Neuronal stem cell (in vitro differentiated cells): Measurements from ENCODE around the gene PPP6R3.

Source experiments
- DNase-seq: peaks from one replicate; pipeline ENCODE4 v3.0.0-alpha.2; 2013; ENCODE audit warnings: low spot score
- H2AFZ ChIP-seq: one replicate; pipeline ENCODE4 v1.6.1; 2013; ENCODE audit warnings: mild to moderate bottlenecking, low read length, inconsistent platforms
- H2AK5ac ChIP-seq: 2 replicates; pipeline ENCODE4 v1.6.1; 2013; ENCODE audit warnings: low read depth, mild to moderate bottlenecking, inconsistent platforms, low read length, moderate library complexity, mixed read lengths
- H2BK120ac ChIP-seq: 2 replicates; pipeline ENCODE4 v1.6.1; 2013; ENCODE audit warnings: low read depth, mild to moderate bottlenecking, inconsistent platforms, low read length, moderate library complexity, mixed read lengths
- H2BK12ac ChIP-seq: one replicate; pipeline ENCODE4 v1.6.1; 2013; ENCODE audit warnings: low read length, inconsistent platforms
- H2BK15ac ChIP-seq: 2 replicates; pipeline ENCODE4 v1.6.1; 2013; ENCODE audit warnings: mild to moderate bottlenecking, low read length, inconsistent platforms, mixed read lengths
- H2BK5ac ChIP-seq: one replicate; pipeline ENCODE4 v1.6.1; 2013; ENCODE audit warnings: inconsistent platforms, mild to moderate bottlenecking, low read length, moderate library complexity
- H3K14ac ChIP-seq: one replicate; pipeline ENCODE4 v1.6.1; 2013; ENCODE audit warnings: low read length, inconsistent platforms
- H3K18ac ChIP-seq: 2 replicates; pipeline ENCODE4 v1.6.1; 2013; ENCODE audit warnings: low read length, inconsistent platforms
- H3K23ac ChIP-seq: 2 replicates; pipeline ENCODE4 v1.6.1; 2013; ENCODE audit warnings: low read depth, mild to moderate bottlenecking, mixed read lengths, low read length, inconsistent platforms; ENCODE audit not compliant: poor library complexity
- H3K27ac ChIP-seq: replicated peaks from 3 replicates; pipeline ENCODE4 v1.5.1; 2013; ENCODE audit warnings: low read length, inconsistent platforms
- H3K27me3 ChIP-seq, 3 experiments: 2 replicates each; pipeline ENCODE4 v1.6.1; 2013; ENCODE audit warnings: low read length in 3 of 3, mild to moderate bottlenecking in 2 of 3, inconsistent platforms in 1 of 3, low read depth in 1 of 3, mixed read lengths in 1 of 3, moderate library complexity in 1 of 3; ENCODE audit not compliant: control insufficient read depth in 3 of 3, insufficient read depth in 3 of 3
- H3K36me3 ChIP-seq, 2 donors: replicated peaks in 1 of 2; 2 replicates each; pipeline ENCODE4 v1.6.1; 2013; ENCODE audit warnings: low read length in 2 of 2; ENCODE audit not compliant: control insufficient read depth in 2 of 2, insufficient read depth in 2 of 2
- H3K4ac ChIP-seq: 2 replicates; pipeline ENCODE4 v1.6.1; 2013; ENCODE audit warnings: inconsistent platforms, mild to moderate bottlenecking, low read length, moderate library complexity
- H3K4me1 ChIP-seq, 2 donors: 1 replicate in 1 of 2; 2 replicates in 1 of 2; pipeline ENCODE4 v1.6.1; 2013; ENCODE audit warnings: low read length in 2 of 2, low read depth in 1 of 2; ENCODE audit not compliant: control insufficient read depth in 2 of 2, insufficient read depth in 1 of 2
- H3K4me2 ChIP-seq: one replicate; pipeline ENCODE4 v1.6.1; 2013; ENCODE audit warnings: mild to moderate bottlenecking, low read length, inconsistent platforms; ENCODE audit not compliant: insufficient read depth, poor library complexity, severe bottlenecking
- H3K4me3 ChIP-seq, 2 donors: 2 replicates each; pipeline ENCODE4 v1.5.1; 2013; ENCODE audit warnings: low read length in 2 of 2, mild to moderate bottlenecking in 2 of 2, inconsistent platforms in 1 of 2, moderate library complexity in 1 of 2
- H3K79me1 ChIP-seq: one replicate; pipeline ENCODE4 v1.6.1; 2013; ENCODE audit warnings: low read depth, mild to moderate bottlenecking, inconsistent platforms, low read length, moderate library complexity
- H3K9ac ChIP-seq: one replicate; pipeline ENCODE4 v1.6.1; 2013; ENCODE audit warnings: mild to moderate bottlenecking, low read depth, low read length, inconsistent platforms; ENCODE audit not compliant: poor library complexity
- H3K9me3 ChIP-seq, 2 donors: replicated peaks in 1 of 2; 2 replicates each; pipeline versions ENCODE3 to v1.6.1; 2013; ENCODE audit warnings: low read length in 2 of 2, mild to moderate bottlenecking in 2 of 2, inconsistent platforms in 1 of 2, low read depth in 1 of 2, mixed read lengths in 1 of 2, moderate library complexity in 1 of 2; ENCODE audit not compliant: control insufficient read depth in 2 of 2, insufficient read depth in 1 of 2
- H4K8ac ChIP-seq: one replicate; pipeline ENCODE4 v1.6.1; 2013; ENCODE audit warnings: low read depth, mild to moderate bottlenecking, inconsistent platforms, low read length, moderate library complexity
- H4K91ac ChIP-seq: one replicate; pipeline ENCODE4 v1.6.1; 2013; ENCODE audit warnings: low read length, low read depth, mild to moderate bottlenecking, inconsistent platforms; ENCODE audit not compliant: poor library complexity
- WGBS, 2 donors: extraction: QIAGEN DNeasy Blood & Tissue Kit; methylation state at CpG; one replicate each; pipeline ENCODE4 v1.1.7; 2013; ENCODE audit warnings: missing lambda C conversion rate in 2 of 2, mixed read lengths in 1 of 2; ENCODE audit not compliant: insufficient read length in 2 of 2, insufficient replicate concordance in 1 of 2; ENCODE audit errors: extremely low coverage in 2 of 2; 5-methylcytosine and 5-hydroxymethylcytosine counted together

Gene PPP6R3

DNA sequence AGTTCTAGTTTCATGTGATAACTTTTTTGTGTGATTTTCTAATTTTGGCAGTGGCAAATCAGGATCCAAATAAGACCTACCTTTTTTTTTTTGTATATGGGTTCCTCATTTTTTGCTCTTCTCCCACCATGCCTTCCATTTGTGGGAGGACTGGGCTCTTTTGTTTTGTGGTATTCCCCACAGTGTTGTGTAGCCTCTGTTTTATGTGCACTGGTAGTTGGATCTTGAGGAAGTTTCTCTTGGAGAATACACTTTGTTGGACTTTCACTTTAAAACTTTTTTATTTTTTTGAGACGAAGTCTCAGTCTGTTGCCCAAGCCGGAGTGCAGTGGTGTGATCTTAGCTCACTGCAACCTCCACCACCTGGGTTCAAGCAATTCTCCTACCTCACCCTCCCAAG is 39.7 kb downstream of the PPP6R3 start:
- H4K8ac ChIP-seq = no peak overlapping the region
- H4K91ac ChIP-seq = no peak overlapping the region
- H2AFZ ChIP-seq = no peak overlapping the region
- H2BK5ac ChIP-seq = no peak overlapping the region
- no peak overlapping the region for H3K27ac ChIP-seq
- no peaks in the 10 kb centered on the region for H3K9me3 ChIP-seq
- no peaks in the 10 kb centered on the region for H3K27me3 ChIP-seq
- no peak overlapping the region for H3K4ac ChIP-seq
- peaks cover 0 to 7% of the 10 kb centered on the region in 2 donors for H3K4me1 ChIP-seq
- no peak overlapping the region for H2AK5ac ChIP-seq
- H2BK15ac ChIP-seq = no peak overlapping the region
- no peak overlapping the region for H3K23ac ChIP-seq
- H3K14ac ChIP-seq = no peak overlapping the region
- no peak overlapping the region for H3K18ac ChIP-seq
- H3K9ac ChIP-seq = no peak overlapping the region
- no CpG with 5 or more reads among the region's 2 CpGs for whole genome bisulfite sequencing, 2 donors
- peaks cover 14% of the 10 kb centered on the region for H3K79me1 ChIP-seq
- no peak overlapping the region for H2BK120ac ChIP-seq
- peaks cover 0 to 8% of the 10 kb centered on the region in 2 donors for H3K36me3 ChIP-seq
- H2BK12ac ChIP-seq = no peak overlapping the region
- DNase-seq = no peak
- H3K4me2 ChIP-seq = no peak overlapping the region
- no peak overlapping the region for H3K4me3 ChIP-seq

DNA sequence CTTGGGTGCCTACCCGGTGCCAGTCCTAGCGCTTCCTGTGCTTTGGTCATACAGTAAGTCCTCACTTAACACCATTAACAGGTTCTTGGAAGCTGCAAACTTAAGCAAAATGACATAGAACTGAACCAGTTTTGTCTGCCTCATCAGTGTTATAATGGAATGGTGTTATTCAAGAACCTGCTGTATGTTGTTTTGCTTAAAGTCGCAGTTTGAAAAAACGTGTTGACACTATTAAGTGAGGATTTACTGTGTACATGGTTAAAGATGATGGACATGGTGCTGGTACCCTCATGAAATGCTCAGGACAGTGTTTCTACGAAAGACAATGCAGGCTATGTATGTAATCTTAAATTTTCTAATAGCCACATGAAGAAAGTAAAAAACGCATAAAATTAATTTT is 41.3 kb downstream of the PPP6R3 start:
- Histone ChIP-seq H2AK5ac (no peak overlapping the region), H3K4ac (no peak overlapping the region), H2AFZ (no peak overlapping the region), H3K14ac (no peak overlapping the region), H3K79me1 (peaks cover 11% of the 10 kb centered on the region), H3K27me3 (no peaks in the 10 kb centered on the region), H2BK15ac (no peak overlapping the region), H3K4me3 (no peak overlapping the region), H4K8ac (no peak overlapping the region), H3K18ac (no peak overlapping the region), H3K36me3 (peaks cover 0 to 16% of the 10 kb centered on the region in 2 donors), H3K27ac (no peak overlapping the region), H2BK5ac (no peak overlapping the region), H2BK120ac (no peak overlapping the region), H3K23ac (no peak overlapping the region), H2BK12ac (no peak overlapping the region), H4K91ac (no peak overlapping the region), H3K4me2 (no peak overlapping the region), H3K9ac (no peak overlapping the region), H3K9me3 (no peaks in the 10 kb centered on the region), H3K4me1 (peaks cover 0 to 7% of the 10 kb centered on the region in 2 donors)
- WGBS, 2 donors = no CpG with 5 or more reads among the region's 6 CpGs
- no peak for DNase-seq

DNA sequence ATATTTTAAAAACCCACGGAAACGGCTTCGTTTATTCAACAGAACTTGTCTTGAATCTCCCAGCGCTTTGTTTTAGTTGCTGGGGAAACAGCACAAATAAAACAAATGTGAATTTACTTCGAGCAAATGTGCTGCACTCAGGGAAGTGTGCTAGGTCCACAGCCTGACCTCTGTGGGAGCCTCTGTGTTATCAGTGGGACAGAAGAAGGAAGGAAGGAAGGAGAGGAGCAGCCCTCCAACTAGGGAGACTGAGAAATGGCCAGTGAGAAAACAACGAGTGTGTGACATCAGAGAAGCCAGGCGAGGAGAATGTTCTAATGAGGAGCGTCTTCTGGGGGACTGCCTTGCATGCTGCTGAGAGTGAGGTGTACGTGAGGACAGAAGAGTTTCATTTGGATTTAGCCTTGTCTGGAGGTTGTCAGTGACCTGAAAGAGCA is 42.7 kb downstream of the PPP6R3 start:
- Histone ChIP-seq H3K4me1 (peaks cover 0 to 7% of the 10 kb centered on the region in 2 donors), H4K91ac (no peak overlapping the region), H3K18ac (no peak overlapping the region), H2BK120ac (no peak overlapping the region), H3K4me3 (no peak overlapping the region), H2BK5ac (no peak overlapping the region), H3K79me1 (peaks cover 9% of the 10 kb centered on the region), H3K23ac (no peak overlapping the region), H2AFZ (no peak overlapping the region), H3K27ac (no peak overlapping the region), H2BK12ac (no peak overlapping the region), H4K8ac (no peak overlapping the region), H2BK15ac (no peak overlapping the region), H3K4ac (no peak overlapping the region), H3K27me3 (no peaks in the 10 kb centered on the region), H3K9ac (no peak overlapping the region), H3K36me3 (peaks cover 0 to 16% of the 10 kb centered on the region in 2 donors), H3K4me2 (no peak overlapping the region), H2AK5ac (no peak overlapping the region), H3K9me3 (no peaks in the 10 kb centered on the region), H3K14ac (no peak overlapping the region)
- DNase-seq = no peak
- WGBS, 2 donors = no CpG with 5 or more reads among the region's 9 CpGs

DNA sequence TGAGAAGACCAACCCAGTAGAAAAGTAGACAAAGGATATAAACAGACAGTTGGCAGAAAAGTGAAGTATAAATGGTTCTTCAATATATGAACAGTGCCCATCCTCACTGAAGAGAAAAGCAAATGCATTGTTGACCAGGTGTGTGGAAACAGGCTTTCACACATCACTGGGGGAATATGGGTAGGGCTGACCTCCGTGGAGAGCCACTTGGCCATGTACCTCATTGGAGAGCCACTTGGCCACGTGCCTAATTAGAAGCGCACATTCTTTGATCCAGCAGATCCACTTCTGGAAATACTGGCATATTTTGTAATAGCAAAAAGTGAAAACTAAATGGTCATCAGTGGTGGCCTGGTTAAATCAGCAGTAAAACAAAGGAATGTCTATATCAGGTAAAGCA is 43.2 kb downstream of the PPP6R3 start:
- no peak overlapping the region for H2AK5ac ChIP-seq
- no peak overlapping the region for H4K8ac ChIP-seq
- no peak overlapping the region for H3K4ac ChIP-seq
- H3K23ac ChIP-seq = no peak overlapping the region
- H3K27me3 ChIP-seq = no peaks in the 10 kb centered on the region
- no peak overlapping the region for H3K18ac ChIP-seq
- no peak overlapping the region for H4K91ac ChIP-seq
- no CpG with 5 or more reads among the region's 3 CpGs for WGBS, 2 donors
- H3K4me2 ChIP-seq = no peak overlapping the region
- no peak overlapping the region for H2AFZ ChIP-seq
- H3K9ac ChIP-seq = no peak overlapping the region
- H3K14ac ChIP-seq = no peak overlapping the region
- peaks cover 9% of the 10 kb centered on the region for H3K79me1 ChIP-seq
- no peak overlapping the region for H3K4me3 ChIP-seq
- no peak overlapping the region for H3K27ac ChIP-seq
- no peak overlapping the region for H2BK12ac ChIP-seq
- H3K9me3 ChIP-seq = no peaks in the 10 kb centered on the region
- H2BK5ac ChIP-seq = no peak overlapping the region
- DNase-seq = no peak
- H3K4me1 ChIP-seq = peaks cover 0 to 7% of the 10 kb centered on the region in 2 donors
- H2BK15ac ChIP-seq = no peak overlapping the region
- H3K36me3 ChIP-seq = peaks cover 0 to 16% of the 10 kb centered on the region in 2 donors
- no peak overlapping the region for H2BK120ac ChIP-seq
